HG03558 (cell line): ENCODE results near the gene NAB2.
"Not testable (repeated sequence)": the region's sequence is repeated elsewhere in the genome, so short reads cannot be mapped to it uniquely, and the experiment has no call there.

Experiments
- ATAC-seq: cut with Tn5 transposase; IDR thresholded peaks from one replicate; pipeline ENCODE4 v1.9.1; 2021; ENCODE audit warnings: moderate number of reproducible peaks; ENCODE audit not compliant: unreplicated experiment; ENCODE audit errors: extremely low read depth

Gene NAB2

DNA sequence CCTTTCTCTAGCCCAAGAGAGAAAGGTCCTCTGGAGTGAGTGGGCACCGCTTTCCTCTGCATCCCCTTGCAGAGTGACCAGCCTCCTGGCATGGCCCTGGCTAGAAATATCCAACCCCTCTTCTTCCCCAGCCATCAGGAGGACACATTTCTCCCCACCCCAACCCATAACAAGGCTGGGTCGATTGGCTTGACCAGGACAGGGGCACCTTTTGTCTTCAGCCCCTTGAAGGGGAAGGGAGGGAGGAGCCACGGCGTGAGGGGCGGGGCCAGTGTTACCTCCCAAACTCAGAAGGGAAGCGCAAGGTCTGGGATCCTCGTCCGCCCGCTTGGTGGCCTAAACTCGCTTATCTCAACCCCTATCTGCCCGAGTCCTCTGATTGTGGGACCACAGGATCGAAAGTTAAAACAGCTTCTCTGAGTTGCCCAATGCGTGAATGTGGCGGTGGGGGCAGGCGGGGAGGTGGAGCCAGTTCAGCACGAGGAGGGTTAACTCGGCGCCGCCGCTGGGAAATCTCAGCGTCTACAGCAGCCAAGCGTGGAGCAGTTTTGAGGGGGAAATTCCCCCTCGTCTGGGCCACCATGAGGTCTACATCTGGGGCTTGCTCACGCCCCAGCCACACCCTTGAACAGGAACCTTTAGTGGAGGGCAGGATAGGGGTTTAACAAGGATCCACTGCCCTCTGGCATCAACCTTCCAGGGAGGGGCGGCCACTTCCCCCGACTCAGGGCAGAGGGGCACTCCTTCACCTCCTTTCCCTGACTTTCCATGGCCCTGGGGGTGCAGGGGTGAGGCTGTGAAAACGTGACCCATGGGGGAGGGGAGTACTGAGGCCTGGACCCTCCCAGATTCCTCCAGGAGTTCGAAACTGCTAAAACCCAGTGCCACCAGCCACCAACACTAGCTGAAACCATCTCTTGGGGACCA lies 21.5 kb downstream of the NAB2 start:
- ATAC-seq, result no peak

DNA sequence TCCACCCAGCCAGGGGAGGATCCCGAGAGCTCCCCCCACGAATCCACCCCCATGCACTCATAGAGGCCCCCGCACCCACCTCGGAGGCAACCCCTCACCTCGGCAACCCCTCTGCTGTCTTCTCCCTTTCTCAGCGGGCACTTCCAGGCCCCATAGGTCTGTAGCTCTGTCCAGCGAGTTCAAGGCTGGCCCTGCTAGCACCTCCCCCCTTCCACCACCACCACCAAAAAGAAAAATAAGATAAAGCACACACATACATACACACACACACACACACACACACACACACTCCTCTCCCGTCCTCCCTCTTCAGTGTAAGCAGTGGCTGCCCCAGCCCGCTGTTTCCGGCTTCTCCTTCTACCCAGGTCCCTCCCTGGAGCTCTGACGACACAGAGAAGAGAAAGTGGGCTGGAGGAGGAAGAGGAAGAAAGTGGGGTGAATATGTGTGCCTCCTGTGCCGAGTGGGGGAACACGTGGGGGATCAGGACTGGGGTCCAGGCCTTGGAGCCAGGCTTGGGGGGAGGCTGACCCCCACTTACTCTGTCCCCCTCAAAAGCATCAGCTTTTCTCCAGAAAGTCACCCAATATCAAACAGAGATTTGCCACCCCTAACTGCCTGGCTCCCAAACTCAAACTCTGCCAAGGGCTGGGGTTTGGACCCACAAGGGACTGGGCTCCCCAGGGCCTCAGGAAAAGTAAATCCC lies 22.3 kb downstream of the NAB2 start, which contains the start of gene STAT6:
TSS of gene STAT6 (minus strand) at position 332 of the 704 bp plus-strand sequence. CDS start 3,084 bp downstream, outside the sequence.
- ATAC-seq, result no peak

DNA sequence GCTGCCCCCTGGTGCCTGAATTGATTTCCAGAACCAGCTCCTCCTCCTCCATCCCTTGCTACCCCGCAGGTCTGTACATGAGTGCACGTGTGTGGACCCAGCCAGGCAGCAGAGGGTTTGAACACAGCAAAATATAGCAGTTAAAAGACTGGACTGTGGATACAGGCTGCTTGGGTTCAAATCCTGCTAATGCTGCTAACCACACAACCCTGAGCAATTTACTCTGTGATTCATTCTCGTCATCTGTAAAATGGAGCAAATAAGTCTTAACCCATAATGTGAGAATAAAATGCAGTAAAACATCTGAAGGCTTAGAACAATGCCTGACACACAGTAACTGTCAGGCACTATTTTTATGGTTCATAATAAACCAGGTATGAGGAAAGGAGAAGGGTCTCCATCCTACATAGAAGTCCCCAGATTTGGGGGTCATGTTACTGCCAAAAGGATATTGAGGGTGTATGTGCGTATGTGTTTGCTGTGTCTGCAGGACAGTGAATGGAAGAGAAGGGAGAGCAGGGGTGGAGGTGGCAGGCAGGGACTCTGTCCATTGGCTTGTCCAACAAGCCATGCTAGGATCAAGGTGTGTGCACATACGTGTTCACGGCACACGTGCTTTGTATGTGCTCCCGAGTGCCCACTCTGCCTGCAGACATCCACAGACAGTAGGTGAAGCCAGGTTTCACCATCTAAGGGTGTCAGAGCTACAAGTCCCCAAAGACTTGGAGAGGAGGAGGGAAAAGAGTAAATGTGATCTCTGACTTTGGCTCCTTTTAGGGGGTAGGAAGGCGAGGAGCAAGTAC lies 23.8 kb downstream of the NAB2 start:
- no peak for ATAC-seq

DNA sequence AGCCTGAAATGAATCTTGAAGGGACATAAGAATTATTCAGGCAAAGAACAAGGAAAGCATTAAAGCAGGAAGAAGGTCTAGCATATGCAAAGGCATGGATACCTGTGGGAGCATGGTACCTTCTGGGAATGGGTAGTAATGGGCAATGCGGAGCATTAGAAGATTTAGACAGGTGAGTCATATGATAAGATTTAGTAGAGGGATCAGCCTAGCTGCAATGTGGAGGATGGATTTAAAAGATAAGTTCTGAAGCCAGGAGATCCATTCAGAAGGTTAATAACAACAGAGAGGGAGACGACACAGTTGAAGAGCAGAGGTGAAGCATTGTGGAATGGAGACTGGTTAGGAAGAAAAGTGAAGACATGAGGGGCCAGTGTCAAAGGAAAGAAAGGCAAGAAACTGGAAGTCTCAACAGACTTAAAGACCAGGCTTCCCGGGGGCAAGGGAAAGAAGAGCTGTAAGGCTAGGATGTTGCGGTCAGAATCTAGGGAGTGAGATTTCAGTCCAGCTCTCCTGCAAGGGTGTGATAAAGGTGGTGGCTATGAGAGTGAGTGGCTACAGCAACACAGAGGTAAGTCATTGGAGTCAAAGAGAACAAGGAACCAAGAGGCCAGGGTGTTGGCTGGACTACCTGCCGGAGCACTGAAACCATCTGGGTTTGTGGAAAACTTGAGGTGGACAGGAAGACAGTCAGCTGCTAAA lies 27.8 kb downstream of the NAB2 start:
- ATAC-seq, result no peak

DNA sequence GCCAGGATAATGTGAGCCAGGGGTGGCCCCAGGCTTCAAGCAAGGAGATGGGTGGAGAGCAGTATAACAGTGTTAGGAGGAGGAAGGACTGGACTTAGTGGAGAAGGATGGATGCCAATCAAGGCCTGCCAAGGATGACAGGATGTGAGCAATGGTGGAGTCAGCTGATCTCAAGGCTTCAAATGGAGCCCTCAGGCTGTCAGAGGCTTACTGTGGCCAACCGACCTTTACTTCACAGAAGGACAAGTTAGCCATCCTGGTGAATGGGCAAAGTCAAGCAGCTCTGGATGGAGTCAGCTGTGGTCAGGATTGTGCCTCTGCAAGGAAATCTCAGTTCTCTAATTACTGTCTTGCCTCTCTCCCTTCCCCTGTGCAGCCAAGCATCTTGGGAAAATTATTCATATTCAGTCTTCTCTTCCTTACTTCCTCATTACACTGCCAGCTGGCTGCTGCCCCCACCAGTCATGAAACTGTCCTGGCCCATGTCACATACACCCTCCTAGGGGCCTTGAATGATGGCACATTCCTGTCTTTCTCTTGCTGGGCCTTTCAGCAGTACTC lies 29.9 kb downstream of the NAB2 start:
- no peak for ATAC-seq

DNA sequence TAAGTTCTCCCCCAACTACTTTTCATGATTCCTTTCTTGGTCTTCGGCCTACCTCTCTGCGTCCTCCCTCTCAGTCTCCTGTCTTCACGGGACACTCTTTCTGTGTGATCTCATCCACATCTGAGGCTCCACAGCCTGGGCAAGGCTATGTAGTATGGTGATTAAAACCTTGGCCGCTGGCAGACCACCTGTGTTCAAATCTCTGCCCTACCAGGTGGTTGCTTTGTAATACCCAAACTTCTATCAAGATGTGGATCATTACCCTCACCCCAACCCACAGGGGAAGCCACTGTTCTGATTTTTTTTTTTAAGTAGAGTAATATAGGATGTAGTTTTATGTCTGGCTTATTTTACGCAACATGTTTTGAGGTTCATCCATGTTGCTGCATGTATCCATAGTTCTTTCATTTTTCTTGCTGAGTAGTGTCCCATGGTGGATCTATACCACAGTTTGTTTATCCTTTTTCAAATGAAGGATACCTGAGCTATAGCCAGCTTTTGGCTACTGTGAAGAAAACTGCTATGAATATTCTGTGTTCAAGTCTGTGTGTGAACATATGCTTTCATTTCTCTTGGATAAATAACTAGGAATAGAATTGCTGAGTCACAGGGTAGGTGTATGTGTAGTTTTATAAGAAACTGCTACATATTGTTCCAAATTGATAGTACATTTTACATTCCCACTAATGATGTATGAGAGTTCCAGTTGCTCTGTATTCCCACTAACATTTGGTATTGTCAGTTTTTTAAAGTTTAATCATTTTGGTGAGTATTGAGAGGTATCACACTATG lies 30.6 kb downstream of the NAB2 start:
- ATAC-seq, result no peak

DNA sequence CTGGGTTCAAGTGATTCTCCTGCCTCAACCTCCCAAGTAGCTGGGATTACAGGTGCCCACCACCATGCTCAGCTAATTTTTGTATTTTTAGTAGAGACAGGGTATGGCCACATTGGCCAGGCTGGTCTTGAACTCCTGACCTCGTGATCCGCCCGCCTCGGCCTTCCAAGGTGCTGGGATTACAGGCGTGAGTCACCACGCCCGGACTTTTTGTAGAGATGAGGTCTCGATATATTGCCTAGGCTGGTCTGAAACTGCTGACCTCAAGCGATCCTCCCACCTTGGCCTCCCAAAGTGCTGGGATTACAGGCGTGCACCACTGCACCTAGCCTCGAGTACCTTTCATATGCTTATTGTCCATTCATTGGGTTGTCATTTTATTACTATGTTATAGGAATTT lies 31.8 kb downstream of the NAB2 start:
- ATAC-seq, result not testable (repeated sequence)

DNA sequence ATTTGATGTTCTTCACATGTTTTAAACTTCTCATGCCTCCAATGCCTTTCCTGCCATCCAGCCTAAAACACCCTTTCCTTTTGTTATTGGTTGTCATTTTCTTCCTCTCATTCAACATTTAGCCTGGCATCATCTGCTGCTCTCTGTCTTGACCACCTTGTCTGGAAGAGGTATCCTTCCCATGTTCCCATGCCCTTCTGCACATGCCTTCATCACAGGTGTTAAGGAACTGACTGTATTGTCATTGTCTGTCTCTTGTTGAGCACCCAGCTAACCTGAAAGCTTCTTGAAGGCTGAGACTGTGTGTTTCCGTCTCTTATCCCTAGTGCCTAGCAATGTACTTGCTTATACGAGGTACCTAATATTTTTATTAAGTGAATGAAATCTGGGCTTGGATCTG lies 34.9 kb downstream of the NAB2 start:
- no peak for ATAC-seq

DNA sequence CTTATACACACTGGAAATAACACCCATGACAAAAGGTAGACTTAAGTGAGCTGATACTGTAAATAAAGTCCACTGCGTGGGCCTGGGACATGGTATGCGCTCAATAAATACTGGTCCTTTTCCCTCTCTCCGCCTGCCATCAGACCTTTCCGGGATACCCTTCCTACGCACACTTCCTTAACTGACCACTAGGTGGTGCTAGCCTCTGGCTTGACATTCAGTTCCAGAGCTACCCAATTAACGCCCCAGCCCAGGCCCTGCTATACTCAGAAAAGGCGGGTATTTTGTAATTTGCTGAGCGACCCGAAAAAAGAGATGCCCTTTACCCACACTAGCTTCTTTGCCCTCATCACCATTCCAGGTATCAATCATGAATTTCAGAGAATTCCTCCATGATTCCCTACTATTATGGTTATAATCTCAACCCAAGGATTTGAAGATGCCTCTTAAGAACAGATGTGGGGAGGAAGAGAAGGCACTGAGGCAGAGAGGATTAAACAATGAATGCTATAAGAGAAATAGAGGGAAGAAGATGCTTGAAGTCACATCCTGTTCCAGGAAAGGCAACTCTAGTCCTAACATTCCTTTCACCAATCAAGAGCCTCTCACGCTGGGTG lies 35.5 kb downstream of the NAB2 start:
- no peak for ATAC-seq

DNA sequence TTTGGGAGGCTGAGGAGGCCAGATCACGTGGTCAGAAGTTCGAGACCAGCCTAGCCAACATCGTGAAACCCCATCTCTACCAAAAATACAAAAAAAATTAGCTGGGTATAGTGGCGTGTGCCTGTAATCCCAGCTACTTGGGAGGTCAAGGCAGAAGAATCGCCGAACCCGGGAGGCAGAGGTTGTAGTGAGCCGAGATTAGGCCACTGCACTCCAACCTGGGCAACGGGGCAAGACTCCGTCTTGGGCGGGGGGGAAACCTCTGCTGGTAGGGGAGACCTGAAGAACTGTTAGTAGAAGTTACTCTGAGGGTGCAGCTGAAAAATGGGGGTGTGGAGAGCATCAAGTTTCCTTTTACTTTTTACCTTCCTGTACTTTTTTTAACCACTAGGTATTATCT lies 37.1 kb downstream of the NAB2 start:
- no peak for ATAC-seq

DNA sequence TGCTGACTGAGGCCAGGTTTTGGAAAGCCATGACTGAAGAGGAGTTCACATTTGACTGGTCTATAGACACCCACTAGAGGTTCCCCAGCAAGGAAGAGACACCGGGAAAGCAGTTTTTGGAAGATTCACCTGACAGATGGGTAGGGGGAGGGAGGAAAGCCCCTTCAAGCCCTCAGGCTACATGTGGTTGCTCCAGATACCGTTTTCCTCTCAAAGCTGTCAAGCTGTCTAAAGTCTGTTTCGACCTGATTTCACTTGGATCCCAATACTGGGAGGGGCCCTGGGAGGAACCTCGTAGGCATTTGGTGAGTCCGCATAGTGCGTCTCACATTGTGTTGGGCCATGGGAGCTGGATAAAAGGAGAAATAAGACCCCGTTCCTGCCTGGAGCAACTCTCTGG lies 37.6 kb downstream of the NAB2 start:
- no peak for ATAC-seq

DNA sequence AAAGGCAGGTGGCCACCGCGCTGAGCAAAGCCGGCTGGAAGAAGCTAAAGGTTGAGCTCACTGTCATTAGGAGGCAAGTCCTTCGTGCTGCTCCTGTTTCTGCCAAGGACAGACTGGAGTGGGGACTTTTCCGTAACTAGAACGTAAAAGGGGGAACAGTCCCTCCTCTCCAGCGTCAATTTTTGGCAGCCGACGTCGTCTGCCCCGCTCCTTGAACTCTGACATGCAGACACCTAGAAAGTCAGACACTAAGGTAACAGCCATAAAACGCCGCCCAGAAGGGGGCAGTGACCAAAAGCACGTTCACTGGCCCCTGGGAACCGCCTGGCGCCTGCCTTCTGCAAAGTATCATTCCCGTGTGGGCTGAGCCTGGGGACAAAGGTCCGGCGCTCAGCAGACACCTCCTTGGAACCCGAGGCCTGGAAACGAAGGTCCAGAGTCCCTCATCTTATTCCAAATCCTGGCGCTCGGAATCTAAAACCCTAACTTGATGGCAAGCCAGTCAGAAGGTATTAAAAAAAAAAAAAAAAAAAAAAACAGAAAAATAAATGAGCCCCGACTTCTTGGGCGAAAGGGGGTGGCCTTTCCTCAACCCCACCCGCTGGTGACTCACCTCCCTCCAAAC lies 38.3 kb downstream of the NAB2 start:
- no peak for ATAC-seq

DNA sequence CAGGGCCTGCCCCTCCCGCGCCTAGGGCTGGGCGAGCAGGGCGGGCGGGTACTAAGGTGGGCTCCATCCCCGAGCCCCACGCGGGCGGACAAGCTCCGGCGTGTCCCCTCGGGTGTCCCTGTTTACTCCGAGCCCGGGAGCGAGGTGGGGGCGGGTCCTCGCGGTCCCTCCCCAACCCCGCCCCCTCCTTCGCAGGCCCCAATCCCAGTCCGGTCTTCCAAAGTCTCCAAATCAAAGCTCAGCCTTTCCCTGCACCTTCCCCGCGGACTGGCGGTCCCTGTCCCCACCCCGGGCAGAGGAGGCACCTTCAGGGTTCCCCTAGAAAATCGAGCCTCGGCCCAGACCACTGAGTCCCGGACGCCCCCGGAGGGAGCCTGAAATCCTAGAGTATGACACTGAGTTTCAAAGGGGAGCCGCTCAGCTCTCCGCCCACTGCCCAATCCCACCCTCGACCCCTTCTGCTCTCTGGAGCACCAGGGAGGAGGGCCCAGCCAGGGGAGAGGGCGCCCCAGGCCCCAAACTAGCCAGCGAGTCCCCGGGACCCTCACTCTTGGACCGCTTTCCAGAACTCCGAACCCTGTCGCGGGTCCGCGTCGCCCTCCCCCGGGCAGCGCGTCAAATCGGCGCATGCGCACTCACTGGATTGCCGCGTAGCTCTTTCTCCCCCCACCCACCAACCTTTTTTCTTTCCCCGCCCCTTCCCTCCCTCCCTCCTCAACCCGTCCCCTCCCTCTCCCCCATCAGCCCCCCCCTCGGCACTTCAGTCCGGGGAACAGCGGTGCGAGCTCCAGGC lies 39.0 kb downstream of the NAB2 start, which contains the start of gene LRP1:
TSS of gene LRP1 (plus strand) at position 758 of the 793 bp plus-strand sequence. CDS start 482 bp downstream, outside the sequence.
- ATAC-seq, result no peak

DNA sequence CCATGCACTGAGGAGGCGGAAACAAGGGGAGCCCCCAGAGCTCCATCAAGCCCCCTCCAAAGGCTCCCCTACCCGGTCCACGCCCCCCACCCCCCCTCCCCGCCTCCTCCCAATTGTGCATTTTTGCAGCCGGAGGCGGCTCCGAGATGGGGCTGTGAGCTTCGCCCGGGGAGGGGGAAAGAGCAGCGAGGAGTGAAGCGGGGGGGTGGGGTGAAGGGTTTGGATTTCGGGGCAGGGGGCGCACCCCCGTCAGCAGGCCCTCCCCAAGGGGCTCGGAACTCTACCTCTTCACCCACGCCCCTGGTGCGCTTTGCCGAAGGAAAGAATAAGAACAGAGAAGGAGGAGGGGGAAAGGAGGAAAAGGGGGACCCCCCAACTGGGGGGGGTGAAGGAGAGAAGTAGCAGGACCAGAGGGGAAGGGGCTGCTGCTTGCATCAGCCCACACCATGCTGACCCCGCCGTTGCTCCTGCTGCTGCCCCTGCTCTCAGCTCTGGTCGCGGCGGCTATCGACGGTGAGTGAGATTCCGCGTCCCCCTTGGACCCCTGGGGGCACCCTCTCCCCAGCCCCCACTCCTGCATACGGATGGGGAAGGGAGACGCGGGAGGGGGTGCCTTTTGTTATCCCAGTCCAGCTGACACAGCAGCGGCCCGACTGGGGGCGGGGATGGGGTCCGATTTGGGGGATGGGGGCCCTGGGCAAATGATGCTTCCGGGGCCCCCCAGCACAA lies 39.8 kb downstream of the NAB2 start:
- ATAC-seq, result no peak

DNA sequence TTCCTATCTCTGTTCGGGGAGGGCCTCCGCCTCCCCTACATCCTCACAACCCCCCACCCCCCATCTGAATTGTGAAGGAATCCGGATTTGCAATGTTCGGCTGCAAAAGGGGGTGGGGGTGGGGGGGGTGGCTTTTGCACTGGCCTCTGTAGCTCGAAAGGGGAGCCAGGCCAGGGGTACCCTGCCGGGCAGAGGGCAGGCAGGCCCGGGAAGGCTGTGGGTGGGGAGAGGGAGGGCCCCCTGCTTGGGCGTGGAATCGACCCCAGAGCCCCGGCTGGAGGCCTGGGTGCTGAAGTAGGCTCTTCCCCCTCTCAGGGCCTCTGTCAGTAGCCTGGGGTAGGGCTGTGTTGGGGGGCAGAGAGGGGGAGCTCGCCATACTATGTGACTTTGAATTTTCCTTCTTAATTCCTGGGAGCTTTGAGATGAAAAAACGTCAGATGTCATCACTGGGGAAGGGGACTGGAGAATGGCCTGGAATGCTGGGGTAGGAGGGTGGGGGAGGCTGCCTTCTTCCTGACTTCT lies 40.5 kb downstream of the NAB2 start:
- no peak for ATAC-seq

DNA sequence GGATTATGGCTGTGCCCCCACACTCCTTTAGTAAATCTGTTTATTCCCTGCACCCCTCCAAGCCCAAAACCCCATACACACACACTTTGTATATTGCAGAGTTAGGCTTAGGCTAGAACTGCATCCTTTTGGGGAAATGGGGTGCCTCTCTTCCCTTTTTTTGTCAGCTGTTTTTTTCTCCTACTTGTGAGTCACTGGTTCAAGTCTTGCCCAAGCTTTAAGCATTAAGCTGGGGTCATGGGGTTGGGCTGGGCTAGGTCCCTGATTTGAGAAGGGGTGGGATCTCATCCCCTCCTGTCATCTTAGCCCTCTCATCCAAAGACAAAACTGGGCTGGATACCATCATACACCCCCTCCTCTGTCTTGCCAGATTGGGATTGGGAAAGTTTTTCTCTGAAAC lies 41.0 kb downstream of the NAB2 start:
- no peak for ATAC-seq
